RWPE2 (cell line): ENCODE measurements around the gene PADI6.

Experiments
- ATAC-seq: fragments of 200-7000 bp; cut with Tn5 transposase; 3 replicates; pipeline ENCODE4 v1.9.1; 2021; ENCODE audit warnings: low read depth
- DNase-seq: peaks from one replicate; pipeline ENCODE4 v3.0.0-alpha.2; 2020; ENCODE audit warnings: low spot score
- H3K27ac ChIP-seq: fragments of 450-650 bp; 2 replicates; pipeline ENCODE4 v1.5.1; 2017; ENCODE audit warnings: mild to moderate bottlenecking; ENCODE audit not compliant: poor library complexity, severe bottlenecking
- H3K27me3 ChIP-seq: fragments of 250-450 bp; sonication (Bioruptor Pico); 2 replicates; pipeline ENCODE4 v1.5.1; 2021; ENCODE audit warnings: mild to moderate bottlenecking, moderate library complexity; ENCODE audit not compliant: insufficient read depth, poor library complexity, severe bottlenecking
- H3K36me3 ChIP-seq: fragments of 250-450 bp; sonication (Bioruptor Pico); 2 replicates; pipeline ENCODE4 v1.5.1; 2020; ENCODE audit warnings: low read depth, mild to moderate bottlenecking, moderate library complexity
- H3K4me1 ChIP-seq: fragments of 250-450 bp; sonication (Bioruptor Pico); 2 replicates; pipeline ENCODE4 v1.5.1; 2021; ENCODE audit warnings: mild to moderate bottlenecking, moderate library complexity; ENCODE audit not compliant: insufficient read depth, poor library complexity, severe bottlenecking
- H3K4me3 ChIP-seq: fragments of 250-450 bp; sonication (Bioruptor Pico); 2 replicates; pipeline ENCODE4 v1.5.1; 2021; ENCODE audit warnings: mild to moderate bottlenecking, moderate library complexity; ENCODE audit not compliant: severe bottlenecking
- H3K9me3 ChIP-seq: fragments of 250-450 bp; sonication (Bioruptor Pico); 2 replicates; pipeline ENCODE4 v1.5.1; 2021; ENCODE audit warnings: mild to moderate bottlenecking, moderate library complexity; ENCODE audit not compliant: severe bottlenecking
- TF ChIP-seq, protein P1 (sequence below): fragments of 450-650 bp; IDR thresholded peaks from one replicate; pipeline ENCODE4 v1.5.1; 2017; ENCODE audit warnings: mild to moderate bottlenecking, moderate library complexity; ENCODE audit not compliant: poor library complexity, severe bottlenecking

PADI6 gene

GRCh38 chr1:17371896-17372295 lies at the start of gene PADI6:
PADI6 (plus strand) TSS chr1:17372196; CDS start chr1:17372246, 50 bp downstream.
- no peaks in the 10 kb centered on the region for H3K36me3 ChIP-seq
- DNase-seq (no peak), ATAC-seq (no peak)
- H3K4me3 ChIP-seq = no peak within 1 kb of the TSS
- no peaks in the 10 kb centered on the region for H3K27me3 ChIP-seq
- H3K9me3 ChIP-seq = no peaks in the 10 kb centered on the region
- H3K4me1 ChIP-seq = peaks cover 19% of the 10 kb centered on the region
- H3K27ac ChIP-seq = peak within 1 kb of the TSS; percentile 81
- TF ChIP-seq, protein P1, sequence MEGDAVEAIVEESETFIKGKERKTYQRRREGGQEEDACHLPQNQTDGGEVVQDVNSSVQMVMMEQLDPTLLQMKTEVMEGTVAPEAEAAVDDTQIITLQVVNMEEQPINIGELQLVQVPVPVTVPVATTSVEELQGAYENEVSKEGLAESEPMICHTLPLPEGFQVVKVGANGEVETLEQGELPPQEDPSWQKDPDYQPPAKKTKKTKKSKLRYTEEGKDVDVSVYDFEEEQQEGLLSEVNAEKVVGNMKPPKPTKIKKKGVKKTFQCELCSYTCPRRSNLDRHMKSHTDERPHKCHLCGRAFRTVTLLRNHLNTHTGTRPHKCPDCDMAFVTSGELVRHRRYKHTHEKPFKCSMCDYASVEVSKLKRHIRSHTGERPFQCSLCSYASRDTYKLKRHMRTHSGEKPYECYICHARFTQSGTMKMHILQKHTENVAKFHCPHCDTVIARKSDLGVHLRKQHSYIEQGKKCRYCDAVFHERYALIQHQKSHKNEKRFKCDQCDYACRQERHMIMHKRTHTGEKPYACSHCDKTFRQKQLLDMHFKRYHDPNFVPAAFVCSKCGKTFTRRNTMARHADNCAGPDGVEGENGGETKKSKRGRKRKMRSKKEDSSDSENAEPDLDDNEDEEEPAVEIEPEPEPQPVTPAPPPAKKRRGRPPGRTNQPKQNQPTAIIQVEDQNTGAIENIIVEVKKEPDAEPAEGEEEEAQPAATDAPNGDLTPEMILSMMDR = no peak

DNA sequence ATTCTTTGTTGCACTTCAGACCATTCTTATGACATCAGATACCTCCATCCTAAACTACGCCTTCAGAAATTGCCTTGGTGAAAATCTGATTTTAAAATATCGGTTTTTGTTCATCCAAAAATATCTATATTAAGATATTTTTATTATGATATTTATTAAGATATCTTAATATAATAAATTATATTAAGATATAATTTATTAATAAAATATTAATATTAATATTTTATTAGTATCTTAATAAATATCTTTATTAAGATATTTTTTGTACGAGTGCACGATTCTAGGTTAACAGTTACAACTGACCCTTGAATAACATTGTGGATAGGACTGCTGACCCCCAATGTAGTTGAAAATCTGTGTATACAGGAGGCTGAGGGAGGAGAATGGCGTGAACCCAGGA lies 43.1 kb upstream of the PADI6 start:
- TF ChIP-seq, protein P1 = no peak
- H3K36me3 ChIP-seq = no peaks in the 10 kb centered on the region
- no peaks in the 10 kb centered on the region for H3K4me1 ChIP-seq
- no peaks in the 10 kb centered on the region for H3K9me3 ChIP-seq
- no peak overlapping the region for H3K27ac ChIP-seq
- H3K27me3 ChIP-seq = no peaks in the 10 kb centered on the region
- no peak overlapping the region for H3K4me3 ChIP-seq
- no peak for DNase-seq
- ATAC-seq = no peak

GRCh38 chr1:17329610-17330009 lies 42.4 kb upstream of the PADI6 start:
- no peak for ATAC-seq
- no peak for DNase-seq
- H3K27ac ChIP-seq = no peak overlapping the region
- no peaks in the 10 kb centered on the region for H3K4me1 ChIP-seq
- H3K4me3 ChIP-seq = no peak overlapping the region
- H3K9me3 ChIP-seq = no peaks in the 10 kb centered on the region
- no peaks in the 10 kb centered on the region for H3K27me3 ChIP-seq
- TF ChIP-seq, protein P1 = no peak
- no peaks in the 10 kb centered on the region for H3K36me3 ChIP-seq

GRCh38 chr1:17330856-17331255 lies 41.1 kb upstream of the PADI6 start:
- H3K36me3 ChIP-seq = no peaks in the 10 kb centered on the region
- DNase-seq = no peak
- H3K4me3 ChIP-seq = no peak overlapping the region
- no peak overlapping the region for H3K27ac ChIP-seq
- TF ChIP-seq, protein P1 = no peak
- no peak for ATAC-seq
- no peaks in the 10 kb centered on the region for H3K9me3 ChIP-seq
- no peaks in the 10 kb centered on the region for H3K27me3 ChIP-seq
- H3K4me1 ChIP-seq = no peaks in the 10 kb centered on the region

DNA sequence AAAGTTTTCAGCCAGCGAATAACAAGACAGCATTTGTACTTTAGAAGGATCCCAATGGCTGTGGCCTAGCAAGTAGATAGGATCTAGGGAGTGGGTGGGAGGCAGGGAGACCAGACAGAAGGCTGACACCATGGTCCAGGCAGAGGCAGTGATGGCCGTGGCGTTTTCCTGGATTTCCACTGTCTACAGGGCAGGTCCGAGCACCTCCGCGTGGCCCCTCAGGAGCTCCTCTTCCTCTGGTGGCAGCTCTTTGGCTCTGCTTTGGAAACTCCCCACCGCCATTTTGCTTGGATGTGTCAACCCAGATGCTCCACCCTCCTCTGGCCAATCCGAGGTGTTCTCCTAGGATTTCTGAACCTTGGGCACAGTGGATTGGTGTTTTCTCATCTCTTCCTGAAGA lies 38.9 kb upstream of the PADI6 start:
- H3K36me3 ChIP-seq = no peaks in the 10 kb centered on the region
- no peaks in the 10 kb centered on the region for H3K27me3 ChIP-seq
- no peaks in the 10 kb centered on the region for H3K4me1 ChIP-seq
- no peak overlapping the region for H3K27ac ChIP-seq
- H3K9me3 ChIP-seq = no peaks in the 10 kb centered on the region
- DNase-seq (no peak), ATAC-seq (no peak)
- H3K4me3 ChIP-seq = no peak overlapping the region
- TF ChIP-seq, protein P1 = no peak
